Measurements from ENCODE around the gene ATP13A3. TPM values are rescaled to one million over a fixed set of nuclear protein-coding genes. Genes with fewer than 3 reads are reported as not detected.
"Not testable (repeated sequence)": the region's sequence is repeated elsewhere in the genome, so short reads cannot be mapped to it uniquely, and the experiment has no call there.

Gene ATP13A3
- total RNA-seq, 4 donors from 2014 or later = 84.6 to 106 (median 101) TPM

- no peaks in the 10 kb centered on the region for H3K9me3 ChIP-seq
- no peak for DNase-seq (ENCODE audit: low spot score in 2 of 2)
- 95 to 97% methylated on average over 4 of the region's 4 CpGs for WGBS, 2 donors
- H3K4me1 ChIP-seq = no peaks in the 10 kb centered on the region
- no peaks in the 10 kb centered on the region for H3K36me3 ChIP-seq
- H3K27me3 ChIP-seq = no peaks in the 10 kb centered on the region
- H3K27ac ChIP-seq = no peak overlapping the region
- no peak for TF ChIP-seq POLR2A (IDR thresholded peaks at IDR 0.05)
- TF ChIP-seq CTCF (IDR thresholded peaks at IDR 0.05) = no peak
- TF ChIP-seq EP300 (IDR thresholded peaks at IDR 0.05) = no peak
- no peak overlapping the region for H3K4me3 ChIP-seq
These were observed 39.4 kb upstream of the ATP13A3 start for GRCh38 chr3:194526164-194526563.

- no peaks in the 10 kb centered on the region for H3K27me3 ChIP-seq
- no peaks in the 10 kb centered on the region for H3K36me3 ChIP-seq
- 63 to 73% methylated on average over 4 of the region's 4 CpGs for WGBS, 2 donors
- TF ChIP-seq CTCF (IDR thresholded peaks at IDR 0.05) = no peak
- no peak for TF ChIP-seq EP300 (IDR thresholded peaks at IDR 0.05)
- no peak for TF ChIP-seq POLR2A (IDR thresholded peaks at IDR 0.05)
- H3K4me1 ChIP-seq = no peaks in the 10 kb centered on the region
- DNase-seq (ENCODE audit: low spot score in 2 of 2) = no peak
- no peaks in the 10 kb centered on the region for H3K9me3 ChIP-seq
- no peak overlapping the region for H3K27ac ChIP-seq
- H3K4me3 ChIP-seq = no peak overlapping the region
These were observed 35.8 kb upstream of the ATP13A3 start for GRCh38 chr3:194522579-194523046.

GRCh38 chr3:194521510-194522260, 34.9 kb upstream of the ATP13A3 start:
- Histone ChIP-seq H3K4me1 (no peaks in the 10 kb centered on the region), H3K27me3 (no peaks in the 10 kb centered on the region), H3K27ac (no peak overlapping the region), H3K9me3 (no peaks in the 10 kb centered on the region), H3K4me3 (no peak overlapping the region), H3K36me3 (no peaks in the 10 kb centered on the region)
- DNase-seq (ENCODE audit: low spot score in 2 of 2) = no peak
- TF ChIP-seq POLR2A (IDR thresholded peaks at IDR 0.05) (no peak), EP300 (IDR thresholded peaks at IDR 0.05) (no peak), CTCF (IDR thresholded peaks at IDR 0.05) (no peak)
- WGBS, 2 donors = 72 to 83% methylated on average over 2 of the region's 2 CpGs

GRCh38 chr3:194520682-194521162, 33.9 kb upstream of the ATP13A3 start:
- H3K9me3 ChIP-seq; H3K27ac ChIP-seq; H3K4me3 ChIP-seq; H3K27me3 ChIP-seq; DNase-seq (ENCODE audit: low spot score in 2 of 2); H3K36me3 ChIP-seq; H3K4me1 ChIP-seq: not testable (repeated sequence)
- WGBS, 2 donors = 61 to 62% methylated on average over 8 of the region's 8 CpGs

- not testable (repeated sequence) for H3K4me1 ChIP-seq; H3K9me3 ChIP-seq; H3K27me3 ChIP-seq; H3K4me3 ChIP-seq; DNase-seq (ENCODE audit: low spot score in 2 of 2); H3K27ac ChIP-seq; H3K36me3 ChIP-seq
- WGBS, 2 donors = 73 to 74% methylated on average over 5 of the region's 5 CpGs
These were observed 33.4 kb upstream of the ATP13A3 start for GRCh38 chr3:194520201-194520600.

- 65 to 70% methylated on average over 2 of the region's 2 CpGs for WGBS, 2 donors
- Histone ChIP-seq H3K36me3 (no peaks in the 10 kb centered on the region), H3K27ac (no peak overlapping the region), H3K4me1 (no peaks in the 10 kb centered on the region), H3K27me3 (no peaks in the 10 kb centered on the region), H3K9me3 (no peaks in the 10 kb centered on the region), H3K4me3 (no peak overlapping the region)
- TF ChIP-seq EP300 (IDR thresholded peaks at IDR 0.05) (no peak), CTCF (IDR thresholded peaks at IDR 0.05) (no peak), POLR2A (IDR thresholded peaks at IDR 0.05) (no peak)
- DNase-seq (ENCODE audit: low spot score in 2 of 2) = no peak
These were observed 31.9 kb upstream of the ATP13A3 start for GRCh38 chr3:194518652-194519051.
